HepG2 (cell line): ENCODE data around the gene AUNIP. TPM values are rescaled to one million over a fixed set of nuclear protein-coding genes. Genes with fewer than 3 reads are reported as not detected.

Experiments
- ATF1 ChIP-seq: IDR thresholded peaks from 2 replicates; pipeline ENCODE4 v1.6.1; 2016; ENCODE audit warnings: mild to moderate bottlenecking, control low read depth
- CHD2 ChIP-seq: IDR thresholded peaks from 2 replicates; pipeline ENCODE4 v1.6.1; 2011; ENCODE audit warnings: low read depth, low read length, improper control_type of control experiment
- EEA1 ChIP-seq: sonication (generic); formaldehyde crosslinking; IDR thresholded peaks from 2 replicates; pipeline ENCODE4 v1.5.1; 2020; ENCODE audit warnings: mild to moderate bottlenecking, missing genetic modification reagents, borderline replicate concordance
- HNRNPK ChIP-seq: fragments of 200-400 bp; formaldehyde crosslinking; IDR thresholded peaks from 2 replicates; pipeline ENCODE4 v1.6.1; 2018; ENCODE audit warnings: low read length, low read depth, moderate library complexity, mild to moderate bottlenecking; ENCODE audit not compliant: poor library complexity, severe bottlenecking
- HOXA3 ChIP-seq: sonication (generic); formaldehyde crosslinking; IDR thresholded peaks from 2 replicates; pipeline ENCODE4 v1.5.0; 2020; ENCODE audit warnings: missing genetic modification reagents
- HOXA7 ChIP-seq: sonication (generic); formaldehyde crosslinking; IDR thresholded peaks from 2 replicates; pipeline ENCODE4 v1.8.1; 2022; ENCODE audit warnings: mild to moderate bottlenecking, missing genetic modification reagents, moderate library complexity
- IKZF4 ChIP-seq: sonication (generic); formaldehyde crosslinking; IDR thresholded peaks from 2 replicates; pipeline ENCODE4 v1.5.1; 2020; ENCODE audit warnings: borderline replicate concordance, mild to moderate bottlenecking, low read depth, missing genetic modification reagents; ENCODE audit errors: not compliant biosample characterization
- KLF9 ChIP-seq: IDR thresholded peaks from 2 replicates; pipeline ENCODE4 v1.6.1; 2016; ENCODE audit warnings: low read depth
- MXD3 ChIP-seq: IDR thresholded peaks from 2 replicates; pipeline ENCODE4 v1.6.1; 2016; ENCODE audit warnings: mild to moderate bottlenecking, missing biosample characterization, missing genetic modification reagents
- PREB ChIP-seq: sonication (generic); formaldehyde crosslinking; IDR thresholded peaks from 2 replicates; pipeline ENCODE4 v1.4.0; 2020; ENCODE audit warnings: missing genetic modification reagents
- PTBP1 ChIP-seq: fragments of 200-400 bp; formaldehyde crosslinking; IDR thresholded peaks from 2 replicates; pipeline ENCODE4 v1.6.1; 2018; ENCODE audit warnings: low read length, low read depth; ENCODE audit not compliant: poor library complexity, severe bottlenecking
- SALL1 ChIP-seq: sonication (generic); formaldehyde crosslinking; IDR thresholded peaks from 2 replicates; pipeline ENCODE4 v1.8.0; 2022; ENCODE audit warnings: mild to moderate bottlenecking, missing genetic modification reagents
- SNAPC2 ChIP-seq: sonication (generic); formaldehyde crosslinking; IDR thresholded peaks from 2 replicates; pipeline ENCODE4 v1.8.1; 2022; ENCODE audit warnings: mild to moderate bottlenecking, missing genetic modification reagents
- SSRP1 ChIP-seq: IDR thresholded peaks from 2 replicates; pipeline ENCODE4 v1.6.1; 2016; ENCODE audit warnings: control low read depth
- ZBTB7B ChIP-seq: sonication (generic); formaldehyde crosslinking; IDR thresholded peaks from 2 replicates; pipeline ENCODE4 v1.4.0; 2020; ENCODE audit warnings: missing genetic modification reagents
- ZNF225 ChIP-seq: sonication (generic); formaldehyde crosslinking; IDR thresholded peaks from 2 replicates; pipeline ENCODE4 v1.4.0; 2020; ENCODE audit warnings: mild to moderate bottlenecking, missing genetic modification reagents
- ZNF256 ChIP-seq: sonication (generic); formaldehyde crosslinking; conservative IDR thresholded peaks from 2 replicates; pipeline ENCODE4 v1.4.0; 2020; ENCODE audit warnings: missing genetic modification reagents
- ZNF547 ChIP-seq: sonication (generic); formaldehyde crosslinking; IDR thresholded peaks from 2 replicates; pipeline ENCODE4 v1.5.1; 2020; ENCODE audit warnings: mild to moderate bottlenecking, missing genetic modification reagents
- ZNF766 ChIP-seq: sonication (generic); formaldehyde crosslinking; IDR thresholded peaks from 2 replicates; pipeline ENCODE4 v1.5.0; 2020; ENCODE audit warnings: missing genetic modification reagents, borderline replicate concordance
- ZNF782 ChIP-seq: sonication (generic); formaldehyde crosslinking; IDR thresholded peaks from 2 replicates; pipeline ENCODE4 v1.4.0; 2020; ENCODE audit warnings: missing genetic modification reagents, mild to moderate bottlenecking, borderline replicate concordance
- polyA plus RNA-seq, 8 experiments: library from polyadenylated mRNA; depleted of rRNA in 3 of 8; stranded (reverse) in 7 of 8; unstranded in 1 of 8; fragments of >200 nt; fragmentation: Illumina TruSeq in 4 of 8; extraction: Trizol in 4 of 8; gene quantifications; 2 replicates each; pipeline versions ENCODE4 v1.2.1 to v1.2.3, GENCODE V29; 2011 to 2016; ENCODE audit warnings: low read depth in 4 of 8, missing spikeins in 1 of 8, mixed read lengths in 1 of 8; ENCODE audit not compliant: insufficient read depth in 1 of 8
- total RNA-seq, 5 experiments: library from RNA; depleted of rRNA; stranded (reverse); fragments of >200 nt; fragmentation: Illumina TruSeq; extraction: Trizol; gene quantifications; 2 replicates each; pipeline ENCODE4 v1.2.3, GENCODE V29; 2016; ENCODE audit warnings: low read depth in 1 of 5
- TF ChIP-seq, protein P1 (sequence below): IDR thresholded peaks from 2 replicates; pipeline ENCODE4 v1.6.1; 2016; ENCODE audit warnings: low read depth, missing genetic modification reagents, missing compliant biosample characterization
- TF ChIP-seq, protein P2 (sequence below): sonication (generic); formaldehyde crosslinking; IDR thresholded peaks from 2 replicates; pipeline ENCODE4 v1.5.0; 2020; ENCODE audit warnings: missing genetic modification reagents

Gene AUNIP
- total and polyA plus RNA-seq, 2 of the 13 experiments (the other 11 are each of a cell fraction or from before 2014, with no cell fraction given), result 3.8 to 12.3 TPM

DNA sequence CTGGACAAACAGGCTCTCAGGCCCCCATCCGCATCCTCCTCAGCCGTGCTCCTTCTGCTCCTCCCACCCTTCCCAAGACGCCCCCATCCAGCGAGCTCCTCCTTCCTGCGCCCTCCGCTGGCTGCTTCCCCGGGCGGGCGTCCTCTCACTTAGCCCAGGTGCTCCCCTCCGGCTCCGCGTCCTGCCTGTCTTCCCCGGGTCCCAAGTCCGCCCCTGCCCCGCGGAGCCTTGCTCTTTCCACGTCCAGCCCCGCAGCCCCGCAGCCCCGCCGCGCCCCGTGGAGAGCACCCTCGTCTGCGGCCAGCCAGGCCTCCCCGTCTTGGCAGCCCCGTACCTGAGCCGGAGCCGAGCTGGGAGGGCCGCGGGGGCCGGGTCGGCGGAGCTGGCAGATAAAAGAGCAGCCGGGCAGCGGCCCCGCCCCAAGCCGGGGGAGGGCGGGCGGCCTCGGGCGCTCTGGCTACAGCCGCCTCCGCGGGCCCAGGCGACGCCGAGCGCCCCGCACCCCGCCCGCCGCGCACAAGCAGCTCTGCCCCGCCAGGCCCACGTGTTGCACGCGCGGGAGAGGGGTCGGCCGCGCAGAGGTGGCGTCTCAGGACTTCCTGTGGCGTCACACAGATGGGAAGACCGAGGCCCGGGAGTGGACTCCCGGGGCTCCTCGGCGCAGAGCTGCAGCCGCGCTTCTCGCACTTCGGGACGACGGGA lies 16.0 kb upstream of the AUNIP start, which contains the start of gene PAQR7 (continued):
- TF ChIP-seq, protein P1, sequence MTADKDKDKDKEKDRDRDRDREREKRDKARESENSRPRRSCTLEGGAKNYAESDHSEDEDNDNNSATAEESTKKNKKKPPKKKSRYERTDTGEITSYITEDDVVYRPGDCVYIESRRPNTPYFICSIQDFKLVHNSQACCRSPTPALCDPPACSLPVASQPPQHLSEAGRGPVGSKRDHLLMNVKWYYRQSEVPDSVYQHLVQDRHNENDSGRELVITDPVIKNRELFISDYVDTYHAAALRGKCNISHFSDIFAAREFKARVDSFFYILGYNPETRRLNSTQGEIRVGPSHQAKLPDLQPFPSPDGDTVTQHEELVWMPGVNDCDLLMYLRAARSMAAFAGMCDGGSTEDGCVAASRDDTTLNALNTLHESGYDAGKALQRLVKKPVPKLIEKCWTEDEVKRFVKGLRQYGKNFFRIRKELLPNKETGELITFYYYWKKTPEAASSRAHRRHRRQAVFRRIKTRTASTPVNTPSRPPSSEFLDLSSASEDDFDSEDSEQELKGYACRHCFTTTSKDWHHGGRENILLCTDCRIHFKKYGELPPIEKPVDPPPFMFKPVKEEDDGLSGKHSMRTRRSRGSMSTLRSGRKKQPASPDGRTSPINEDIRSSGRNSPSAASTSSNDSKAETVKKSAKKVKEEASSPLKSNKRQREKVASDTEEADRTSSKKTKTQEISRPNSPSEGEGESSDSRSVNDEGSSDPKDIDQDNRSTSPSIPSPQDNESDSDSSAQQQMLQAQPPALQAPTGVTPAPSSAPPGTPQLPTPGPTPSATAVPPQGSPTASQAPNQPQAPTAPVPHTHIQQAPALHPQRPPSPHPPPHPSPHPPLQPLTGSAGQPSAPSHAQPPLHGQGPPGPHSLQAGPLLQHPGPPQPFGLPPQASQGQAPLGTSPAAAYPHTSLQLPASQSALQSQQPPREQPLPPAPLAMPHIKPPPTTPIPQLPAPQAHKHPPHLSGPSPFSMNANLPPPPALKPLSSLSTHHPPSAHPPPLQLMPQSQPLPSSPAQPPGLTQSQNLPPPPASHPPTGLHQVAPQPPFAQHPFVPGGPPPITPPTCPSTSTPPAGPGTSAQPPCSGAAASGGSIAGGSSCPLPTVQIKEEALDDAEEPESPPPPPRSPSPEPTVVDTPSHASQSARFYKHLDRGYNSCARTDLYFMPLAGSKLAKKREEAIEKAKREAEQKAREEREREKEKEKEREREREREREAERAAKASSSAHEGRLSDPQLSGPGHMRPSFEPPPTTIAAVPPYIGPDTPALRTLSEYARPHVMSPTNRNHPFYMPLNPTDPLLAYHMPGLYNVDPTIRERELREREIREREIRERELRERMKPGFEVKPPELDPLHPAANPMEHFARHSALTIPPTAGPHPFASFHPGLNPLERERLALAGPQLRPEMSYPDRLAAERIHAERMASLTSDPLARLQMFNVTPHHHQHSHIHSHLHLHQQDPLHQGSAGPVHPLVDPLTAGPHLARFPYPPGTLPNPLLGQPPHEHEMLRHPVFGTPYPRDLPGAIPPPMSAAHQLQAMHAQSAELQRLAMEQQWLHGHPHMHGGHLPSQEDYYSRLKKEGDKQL (CRISPR knock-in tag), result no peak
- no peak for TF ChIP-seq KLF9
- peak; percentile 76; the same call in 1 of the 2 replicates for TF ChIP-seq ZNF225
- no peak for TF ChIP-seq PREB (CRISPR knock-in tag)
- peak; percentile 86; the same call in 1 of the 2 replicates for TF ChIP-seq ZNF547 (CRISPR knock-in tag)
- peak; percentile 93 for TF ChIP-seq SALL1 (CRISPR knock-in tag)
- no peak for TF ChIP-seq PTBP1
- TF ChIP-seq MXD3, result peak; percentile 91
- TF ChIP-seq ZNF256, result no peak
- TF ChIP-seq SSRP1 (CRISPR knock-in tag), result no peak
- peak; percentile 95; the same call in 1 of the 2 replicates for TF ChIP-seq ZNF782 (CRISPR knock-in tag)
- TF ChIP-seq HOXA7 (CRISPR knock-in tag), result no peak
- no peak for TF ChIP-seq CHD2
- peak; percentile 92 for TF ChIP-seq ZNF766 (CRISPR knock-in tag)
- peak; percentile 96 for TF ChIP-seq HOXA3 (CRISPR knock-in tag)
- TF ChIP-seq EEA1 (CRISPR knock-in tag), result 0 out of 2 replicates have a peak, but pooled peaks have one; percentile 62
- TF ChIP-seq, protein P2, sequence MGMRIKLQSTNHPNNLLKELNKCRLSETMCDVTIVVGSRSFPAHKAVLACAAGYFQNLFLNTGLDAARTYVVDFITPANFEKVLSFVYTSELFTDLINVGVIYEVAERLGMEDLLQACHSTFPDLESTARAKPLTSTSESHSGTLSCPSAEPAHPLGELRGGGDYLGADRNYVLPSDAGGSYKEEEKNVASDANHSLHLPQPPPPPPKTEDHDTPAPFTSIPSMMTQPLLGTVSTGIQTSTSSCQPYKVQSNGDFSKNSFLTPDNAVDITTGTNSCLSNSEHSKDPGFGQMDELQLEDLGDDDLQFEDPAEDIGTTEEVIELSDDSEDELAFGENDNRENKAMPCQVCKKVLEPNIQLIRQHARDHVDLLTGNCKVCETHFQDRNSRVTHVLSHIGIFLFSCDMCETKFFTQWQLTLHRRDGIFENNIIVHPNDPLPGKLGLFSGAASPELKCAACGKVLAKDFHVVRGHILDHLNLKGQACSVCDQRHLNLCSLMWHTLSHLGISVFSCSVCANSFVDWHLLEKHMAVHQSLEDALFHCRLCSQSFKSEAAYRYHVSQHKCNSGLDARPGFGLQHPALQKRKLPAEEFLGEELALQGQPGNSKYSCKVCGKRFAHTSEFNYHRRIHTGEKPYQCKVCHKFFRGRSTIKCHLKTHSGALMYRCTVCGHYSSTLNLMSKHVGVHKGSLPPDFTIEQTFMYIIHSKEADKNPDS (CRISPR knock-in tag), result no peak
- peak; percentile 61 for TF ChIP-seq HNRNPK
- no peak for TF ChIP-seq ATF1 (CRISPR knock-in tag)
- no peak for TF ChIP-seq SNAPC2 (CRISPR knock-in tag)
- peak; percentile 73 for TF ChIP-seq ZBTB7B (CRISPR knock-in tag)
- TF ChIP-seq IKZF4 (CRISPR knock-in tag), result peak; percentile 85
